BLaER1 treated with 17β-estradiol and CSF1 and Interleukin-3, amounts not matched to agents 10 nM and 100 nM (cell line): ENCODE results near the gene KY.
"Not testable (repeated sequence)": the region's sequence is repeated elsewhere in the genome, so short reads cannot be mapped to it uniquely, and the experiment has no call there.

Experiments
- H3K27ac ChIP-seq, 11 experiments: shearing (Covaris generic); formaldehyde crosslinking; 2 replicates each; pipeline ENCODE4 v1.8.1; 2022
- H3K27me3 ChIP-seq, 11 experiments: shearing (Covaris generic); formaldehyde crosslinking; 2 replicates each; pipeline ENCODE4 v1.8.1; 2022
- H3K36me3 ChIP-seq, 11 experiments: shearing (Covaris generic); formaldehyde crosslinking; 2 replicates each; pipeline ENCODE4 v1.8.1; 2022
- H3K4me1 ChIP-seq, 10 experiments: shearing (Covaris generic); formaldehyde crosslinking; 2 replicates each; pipeline ENCODE4 v1.8.1; 2022
- H3K4me2 ChIP-seq, 11 experiments: shearing (Covaris generic); formaldehyde crosslinking; 2 replicates each; pipeline ENCODE4 v1.8.1; 2022
- H3K4me3 ChIP-seq, 10 experiments: shearing (Covaris generic); formaldehyde crosslinking; 2 replicates each; pipeline ENCODE4 v1.8.1; 2022
- H3K9ac ChIP-seq, 11 experiments: shearing (Covaris generic); formaldehyde crosslinking; 2 replicates each; pipeline ENCODE4 v1.8.1; 2022
- H3K9me3 ChIP-seq, 11 experiments: shearing (Covaris generic); formaldehyde crosslinking; replicated peaks in 1 of 11; 2 replicates each; pipeline ENCODE4 v1.8.1; 2022
- H4K20me1 ChIP-seq, 11 experiments: shearing (Covaris generic); formaldehyde crosslinking; 2 replicates each; pipeline ENCODE4 v1.8.1; 2022
- Cebpa-rat ChIP-seq, 11 experiments: shearing (Covaris generic); IDR thresholded peaks; 2 replicates each; pipeline ENCODE4 v1.8.1; 2022

Gene KY

DNA sequence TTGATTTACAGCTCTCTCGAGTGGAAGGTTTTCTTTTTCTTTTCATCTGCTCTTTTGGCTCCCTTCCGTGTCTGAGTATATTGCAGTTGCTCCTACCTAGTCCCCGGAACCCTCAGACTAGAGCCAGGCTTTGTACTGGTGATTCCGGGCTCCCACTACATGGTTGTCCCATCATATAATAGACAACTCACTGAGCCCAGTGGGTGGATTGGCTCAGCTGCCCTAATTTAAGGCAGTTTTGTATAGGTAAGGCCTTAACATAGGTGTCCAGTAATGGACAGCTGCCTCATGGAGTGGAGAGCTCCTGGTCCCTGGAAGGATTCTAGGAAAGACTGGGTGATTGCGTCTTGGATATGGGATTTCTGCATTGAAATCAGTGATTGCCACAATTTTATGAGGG is 58.0 kb downstream of the KY start:
- Histone ChIP-seq H3K4me2 (no peak overlapping the region), H3K36me3 (no peaks in the 10 kb centered on the region), H4K20me1 (no peaks in the 10 kb centered on the region), H3K9ac (no peak overlapping the region), H3K27ac (no peak overlapping the region), H3K9me3 (peaks cover 0 to 37% (median 9%) of the 10 kb centered on the region in 11 experiments; a peak in 12 of 22 replicates), H3K4me1 (peaks cover 0 to 24% (median 16%) of the 10 kb centered on the region in 10 experiments; a peak in 16 of 20 replicates), H3K27me3 (no peaks in the 10 kb centered on the region), H3K4me3 (no peak overlapping the region)
- no peak for TF ChIP-seq Cebpa-rat (IDR thresholded peaks at IDR 0.05)

DNA sequence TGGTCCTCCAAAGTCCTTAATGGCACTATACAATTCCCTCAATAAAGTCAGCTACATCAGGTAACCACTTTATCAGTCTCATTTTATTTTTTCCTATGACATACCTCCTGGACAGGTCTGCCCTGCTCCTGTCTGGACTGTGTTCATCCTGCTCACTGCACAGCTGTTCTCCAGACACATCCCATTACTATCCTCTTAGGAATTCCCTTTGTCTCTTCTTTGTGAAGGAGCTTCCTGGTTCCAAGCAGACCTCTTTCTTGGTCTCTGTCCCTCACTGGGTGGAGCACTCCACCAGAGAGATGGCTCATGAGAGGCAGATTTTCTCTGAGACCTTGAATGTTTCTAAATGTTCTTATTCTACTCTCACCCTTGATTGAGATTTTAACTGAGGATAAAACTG is 60.1 kb downstream of the KY start:
- Histone ChIP-seq H3K27me3 (no peaks in the 10 kb centered on the region), H3K27ac (no peak overlapping the region)

GRCh38 chr3:134579141-134579665 is 71.6 kb downstream of the KY start:
- Histone ChIP-seq H3K4me1 (no peaks in the 10 kb centered on the region), H3K4me3 (no peak overlapping the region), H3K9ac (no peak overlapping the region), H3K9me3 (peaks cover 0 to 5% (median 0%) of the 10 kb centered on the region in 11 experiments; a peak in 5 of 22 replicates), H4K20me1 (no peaks in the 10 kb centered on the region), H3K27me3 (no peaks in the 10 kb centered on the region), H3K4me2 (no peak overlapping the region), H3K36me3 (no peaks in the 10 kb centered on the region), H3K27ac (no peak overlapping the region)
- TF ChIP-seq Cebpa-rat (IDR thresholded peaks at IDR 0.05): no peak

More for the DNA sequence above, 60.1 kb downstream of the KY start:
- Histone ChIP-seq H3K36me3 (no peaks in the 10 kb centered on the region), H3K9ac (no peak overlapping the region), H3K4me3 (no peak overlapping the region), H4K20me1 (no peaks in the 10 kb centered on the region), H3K9me3 (peaks cover 0 to 25% (median 6%) of the 10 kb centered on the region in 11 experiments; a peak in 12 of 22 replicates), H3K4me2 (no peak overlapping the region), H3K4me1 (peaks cover 0 to 17% (median 14%) of the 10 kb centered on the region in 10 experiments; a peak in 16 of 20 replicates)
- no peak for TF ChIP-seq Cebpa-rat (IDR thresholded peaks at IDR 0.05)

DNA sequence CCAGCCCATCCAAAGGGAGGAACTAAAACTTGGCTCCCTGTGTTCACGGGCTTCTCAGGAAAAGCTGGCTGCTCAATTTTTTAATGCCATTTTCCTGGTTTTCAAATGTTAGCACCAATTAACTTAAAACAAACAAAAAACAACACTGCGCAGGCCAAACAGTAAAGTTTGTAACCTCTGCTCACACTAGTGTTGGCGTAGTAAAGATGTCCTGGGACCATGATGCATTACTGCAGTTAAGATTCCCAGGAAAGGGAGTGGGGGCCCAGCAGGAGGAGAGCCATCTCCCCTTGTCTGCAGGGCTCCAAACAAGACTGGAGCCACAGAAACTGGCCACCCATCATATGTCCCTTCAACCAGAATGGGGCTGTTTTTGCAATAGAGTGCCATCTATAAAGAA is 74.0 kb downstream of the KY start:
- H3K4me3 ChIP-seq: no peak overlapping the region
- H3K9ac ChIP-seq: no peak overlapping the region
- no peak for TF ChIP-seq Cebpa-rat (IDR thresholded peaks at IDR 0.05)
- no peaks in the 10 kb centered on the region for H3K36me3 ChIP-seq
- H3K27ac ChIP-seq: no peak overlapping the region
- no peaks in the 10 kb centered on the region for H3K27me3 ChIP-seq
- H3K9me3 ChIP-seq: peaks cover 5 to 21% (median 11%) of the 10 kb centered on the region in 11 experiments; a peak in 15 of 22 replicates
- H3K4me1 ChIP-seq: no peaks in the 10 kb centered on the region
- no peak overlapping the region for H3K4me2 ChIP-seq
- H4K20me1 ChIP-seq: no peaks in the 10 kb centered on the region

DNA sequence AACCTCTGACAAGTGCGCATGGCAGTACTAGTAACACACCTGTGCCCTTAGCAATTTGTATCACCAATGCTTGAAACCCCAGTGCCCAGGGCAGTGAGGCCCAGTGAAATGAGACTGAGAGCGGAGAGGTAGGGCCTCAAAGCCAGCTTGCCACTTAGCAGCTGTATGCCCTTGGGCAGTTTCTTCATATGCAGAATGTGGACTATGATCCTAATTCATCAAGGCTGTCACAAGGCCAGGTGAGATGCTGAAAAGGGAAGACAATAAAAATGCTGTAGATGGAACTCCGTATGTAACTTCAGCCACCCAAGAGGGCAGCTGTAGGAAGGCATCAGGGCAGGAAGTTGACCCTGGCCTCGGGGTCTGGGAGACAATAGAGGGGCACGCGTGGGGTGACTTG is 74.4 kb downstream of the KY start:
- Histone ChIP-seq H3K9ac (no peak overlapping the region), H3K27me3 (no peaks in the 10 kb centered on the region), H3K4me1 (no peaks in the 10 kb centered on the region), H4K20me1 (no peaks in the 10 kb centered on the region), H3K9me3 (peaks cover 9 to 24% (median 15%) of the 10 kb centered on the region in 11 experiments; a peak in 21 of 22 replicates), H3K4me3 (no peak overlapping the region), H3K27ac (no peak overlapping the region), H3K4me2 (no peak overlapping the region), H3K36me3 (no peaks in the 10 kb centered on the region)
- TF ChIP-seq Cebpa-rat (IDR thresholded peaks at IDR 0.05): no peak

DNA sequence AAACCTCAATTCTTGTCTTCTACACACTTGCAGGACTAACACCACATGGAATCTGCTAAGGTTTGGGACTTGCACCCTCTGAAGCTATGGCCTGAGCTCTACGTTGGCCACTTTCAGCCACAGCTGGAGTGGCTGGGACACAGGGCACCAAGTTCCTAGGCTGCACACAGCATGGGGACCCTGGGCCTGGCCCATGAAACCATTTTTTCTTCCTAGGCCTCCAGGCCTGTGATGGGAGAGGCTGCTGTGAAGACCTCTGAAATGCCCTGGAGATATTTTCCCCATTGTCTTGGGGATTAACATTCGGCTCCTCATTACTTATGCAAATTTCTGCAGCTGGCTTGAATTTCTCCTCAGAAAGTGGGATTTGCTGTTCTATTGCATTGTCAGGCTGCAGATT is 80.9 kb downstream of the KY start:
- H3K4me2 ChIP-seq, H3K27me3 ChIP-seq, H3K9ac ChIP-seq, H3K4me1 ChIP-seq, H4K20me1 ChIP-seq, H3K27ac ChIP-seq: not testable (repeated sequence)
- Histone ChIP-seq H3K9me3 (peaks cover 50 to 64% (median 53%) of the 10 kb centered on the region in 11 experiments), H3K4me3 (0 out of 20 replicates have a peak overlapping the region, but pooled peaks of 1 of the 10 experiments have one; percentile 1), H3K36me3 (peaks cover 0 to 26% (median 11%) of the 10 kb centered on the region in 11 experiments; a peak in 11 of 22 replicates)

- TF ChIP-seq Cebpa-rat (IDR thresholded peaks at IDR 0.05): no peak
- peaks cover 49 to 62% (median 52%) of the 10 kb centered on the region in 11 experiments for H3K9me3 ChIP-seq
- H3K4me3 ChIP-seq: no peak overlapping the region
- no peak overlapping the region for H3K9ac ChIP-seq
- H3K36me3 ChIP-seq: peaks cover 6 to 37% (median 18%) of the 10 kb centered on the region in 11 experiments; a peak in 18 of 22 replicates
- no peaks in the 10 kb centered on the region for H3K27me3 ChIP-seq
- no peak overlapping the region for H3K27ac ChIP-seq
- no peaks in the 10 kb centered on the region for H4K20me1 ChIP-seq
- no peak overlapping the region for H3K4me2 ChIP-seq
- no peaks in the 10 kb centered on the region for H3K4me1 ChIP-seq
Measured at GRCh38 chr3:134568790-134569189, 82.0 kb downstream of the KY start.

- TF ChIP-seq Cebpa-rat (IDR thresholded peaks at IDR 0.05): no peak
- Histone ChIP-seq H3K9me3 (peaks cover 42 to 50% (median 46%) of the 10 kb centered on the region in 11 experiments), H3K36me3 (peaks cover 6 to 49% (median 28%) of the 10 kb centered on the region in 11 experiments; a peak in 20 of 22 replicates), H3K4me1 (peaks cover 0 to 8% (median 0%) of the 10 kb centered on the region in 10 experiments; a peak in 7 of 20 replicates), H3K9ac (no peak overlapping the region), H4K20me1 (no peaks in the 10 kb centered on the region), H3K4me3 (no peak overlapping the region), H3K27ac (no peak overlapping the region), H3K27me3 (no peaks in the 10 kb centered on the region), H3K4me2 (no peak overlapping the region)
Measured at GRCh38 chr3:134567605-134568004, 83.2 kb downstream of the KY start.

- no peaks in the 10 kb centered on the region for H4K20me1 ChIP-seq
- no peaks in the 10 kb centered on the region for H3K27me3 ChIP-seq
- H3K36me3 ChIP-seq: peaks cover 11 to 69% (median 44%) of the 10 kb centered on the region in 11 experiments; a peak in 21 of 22 replicates
- peaks cover 0 to 19% (median 4%) of the 10 kb centered on the region in 10 experiments; a peak in 10 of 20 replicates for H3K4me1 ChIP-seq
- no peak overlapping the region for H3K27ac ChIP-seq
- H3K4me2 ChIP-seq: no peak overlapping the region
- H3K4me3 ChIP-seq: no peak overlapping the region
- peaks cover 21 to 26% (median 26%) of the 10 kb centered on the region in 11 experiments for H3K9me3 ChIP-seq
- no peak overlapping the region for H3K9ac ChIP-seq
- TF ChIP-seq Cebpa-rat (IDR thresholded peaks at IDR 0.05): no peak
Measured at GRCh38 chr3:134564991-134565390, 85.8 kb downstream of the KY start.

- peaks cover 14 to 66% (median 46%) of the 10 kb centered on the region in 11 experiments; a peak in 21 of 22 replicates for H3K36me3 ChIP-seq
- TF ChIP-seq Cebpa-rat (IDR thresholded peaks at IDR 0.05): no peak
- peaks cover 0 to 23% (median 4%) of the 10 kb centered on the region in 10 experiments; a peak in 10 of 20 replicates for H3K4me1 ChIP-seq
- peaks cover 7 to 12% (median 12%) of the 10 kb centered on the region in 11 experiments for H3K9me3 ChIP-seq
- H3K9ac ChIP-seq: no peak overlapping the region
- no peak overlapping the region for H3K27ac ChIP-seq
- no peak overlapping the region for H3K4me2 ChIP-seq
- H3K4me3 ChIP-seq: no peak overlapping the region
- H3K27me3 ChIP-seq: no peaks in the 10 kb centered on the region
- no peaks in the 10 kb centered on the region for H4K20me1 ChIP-seq
Measured at GRCh38 chr3:134563601-134564000, 87.2 kb downstream of the KY start.
